Measurements from ENCODE around the gene ISCU.
"Not testable (repeated sequence)": the region's sequence is repeated elsewhere in the genome, so short reads cannot be mapped to it uniquely, and the experiment has no call there.

The ISCU gene

GRCh38 chr12:108589028-108589839, 26.8 kb downstream of the ISCU start:
- no peak for DNase-seq (ENCODE audit: low read depth)

GRCh38 chr12:108589840-108590229, 27.4 kb downstream of the ISCU start:
- no peak for DNase-seq (ENCODE audit: low read depth)

GRCh38 chr12:108590463-108590862, 28.1 kb downstream of the ISCU start:
- DNase-seq (ENCODE audit: low read depth), result not testable (repeated sequence)

GRCh38 chr12:108591267-108591980, 29.0 kb downstream of the ISCU start:
- DNase-seq (ENCODE audit: low read depth), result no peak

GRCh38 chr12:108592033-108592909, 29.9 kb downstream of the ISCU start:
- no peak for DNase-seq (ENCODE audit: low read depth)

GRCh38 chr12:108594323-108594903, 32.0 kb downstream of the ISCU start:
- no peak for DNase-seq (ENCODE audit: low read depth)

GRCh38 chr12:108594960-108595710, 32.7 kb downstream of the ISCU start:
- DNase-seq (ENCODE audit: low read depth), result no peak

- no peak for DNase-seq (ENCODE audit: low read depth)
Observed at GRCh38 chr12:108595711-108596647, 33.6 kb downstream of the ISCU start.

GRCh38 chr12:108596854-108597558, 34.6 kb downstream of the ISCU start:
- no peak for DNase-seq (ENCODE audit: low read depth)

- DNase-seq (ENCODE audit: low read depth), result no peak
Observed at GRCh38 chr12:108597559-108598471, 35.4 kb downstream of the ISCU start, which contains the start of gene TMEM119. TSS of gene TMEM119 (minus strand) at chr12:108598084. CDS start at chr12:108592383, 5,701 bp downstream.

- DNase-seq (ENCODE audit: low read depth), result no peak
Observed at GRCh38 chr12:108598553-108599250, 36.3 kb downstream of the ISCU start.

GRCh38 chr12:108599541-108599940, 37.1 kb downstream of the ISCU start:
- DNase-seq (ENCODE audit: low read depth), result no peak

- DNase-seq (ENCODE audit: low read depth), result no peak
Observed at GRCh38 chr12:108599948-108600701, 37.7 kb downstream of the ISCU start.

- no peak for DNase-seq (ENCODE audit: low read depth)
Observed at GRCh38 chr12:108600702-108601007, 38.3 kb downstream of the ISCU start.

GRCh38 chr12:108602209-108602705, 39.9 kb downstream of the ISCU start:
- DNase-seq (ENCODE audit: low read depth), result no peak

GRCh38 chr12:108602976-108603704, 40.7 kb downstream of the ISCU start:
- DNase-seq (ENCODE audit: low read depth), result no peak
